SK-N-SH (cell line): ENCODE results near the gene TNFRSF1B. TPM values are rescaled to one million over a fixed set of nuclear protein-coding genes. Genes with fewer than 3 reads are reported as not detected.

Source experiments
- CTCF ChIA-PET: fragments of 300-600, 350-600 bp; formaldehyde crosslinking; extraction: SDS; loops from one replicate; lab custom pipeline; 2021; lab: Yijun Ruan, JAX
- POLR2A ChIA-PET: fragments of 350-600 bp; sonication (Branson Sonifier 250); formaldehyde crosslinking; extraction: SDS; loops from one replicate; lab custom pipeline; 2020; ENCODE audit warnings: antibody characterized with exemption, inconsistent platforms; lab: Yijun Ruan, JAX
- DNase-seq: peaks from one replicate; pipeline ENCODE4 v3.0.0; 2012
- H2AFZ ChIP-seq: fragments of 200-600 bp; sonication (generic); 2 replicates; pipeline ENCODE4 v1.8.1; 2016; ENCODE audit warnings: antibody characterized with exemption, mild to moderate bottlenecking, low read depth
- H3F3A ChIP-seq: fragments of 200-600 bp; sonication (generic); replicated peaks from 2 replicates; pipeline ENCODE3; 2016; ENCODE audit warnings: antibody characterized with exemption, mild to moderate bottlenecking; ENCODE audit not compliant: insufficient read depth
- H3K27ac ChIP-seq, 2 experiments: fragments of 200-500 bp in 1 of 2; fragments of 200-600 bp in 1 of 2; sonication (Bioruptor generic) in 1 of 2; sonication (generic), shearing (Covaris generic) in 1 of 2; 2 replicates each; pipeline versions ENCODE4 v1.5.1 to v1.6.1; 2014 to 2016; ENCODE audit warnings: low read depth in 2 of 2, inconsistent platforms in 1 of 2, low read length in 1 of 2, mild to moderate bottlenecking in 1 of 2, mixed read lengths in 1 of 2
- H3K27me3 ChIP-seq: fragments of 200-600 bp; sonication (generic), shearing (Covaris generic); 2 replicates; pipeline ENCODE4 v1.6.1; 2016; ENCODE audit warnings: mixed run types; ENCODE audit not compliant: insufficient read depth
- H3K36me3 ChIP-seq, 2 experiments: fragments of 200-500 bp in 1 of 2; fragments of 200-600 bp in 1 of 2; sonication (Bioruptor generic) in 1 of 2; sonication (generic) in 1 of 2; replicated peaks in 1 of 2; 2 replicates each; pipeline versions ENCODE3 to v1.5.1; 2014 to 2016; ENCODE audit warnings: low read length in 1 of 2, mild to moderate bottlenecking in 1 of 2; ENCODE audit not compliant: insufficient read depth in 2 of 2, control insufficient read depth in 1 of 2
- H3K4me1 ChIP-seq, 2 experiments: fragments of 200-500 bp in 1 of 2; fragments of 200-600 bp in 1 of 2; sonication (Bioruptor generic) in 1 of 2; sonication (generic), shearing (Covaris generic) in 1 of 2; 2 replicates each; pipeline versions ENCODE4 v1.5.1 to v1.6.1; 2014 to 2016; ENCODE audit warnings: low read depth in 1 of 2, low read length in 1 of 2, mixed run types in 1 of 2; ENCODE audit not compliant: insufficient read depth in 2 of 2, control insufficient read depth in 1 of 2
- H3K4me2 ChIP-seq: fragments of 200-600 bp; sonication (generic), shearing (Covaris generic); 2 replicates; pipeline ENCODE4 v1.6.1; 2017; ENCODE audit warnings: mixed run types
- H3K4me3 ChIP-seq, 2 experiments: fragments of 200-500 bp in 1 of 2; fragments of 200-600 bp in 1 of 2; sonication (Bioruptor generic) in 1 of 2; sonication (generic), shearing (Covaris generic) in 1 of 2; 2 replicates each; pipeline versions ENCODE4 v1.5.1 to v1.8.1; 2014 to 2016; ENCODE audit warnings: low read depth in 2 of 2, inconsistent platforms in 1 of 2, low read length in 1 of 2, mild to moderate bottlenecking in 1 of 2, mixed read lengths in 1 of 2, moderate library complexity in 1 of 2
- H3K79me2 ChIP-seq: fragments of 200-600 bp; sonication (generic); 2 replicates; pipeline ENCODE4 v1.8.1; 2017; ENCODE audit warnings: mild to moderate bottlenecking; ENCODE audit not compliant: insufficient read depth
- H3K9ac ChIP-seq: fragments of 200-600 bp; sonication (generic); 2 replicates; pipeline ENCODE4 v1.6.1; 2017; ENCODE audit warnings: mixed run types
- H3K9me2 ChIP-seq: fragments of 200-600 bp; sonication (generic); 2 replicates; pipeline ENCODE4 v1.6.1; 2017; ENCODE audit warnings: mixed run types
- H3K9me3 ChIP-seq: fragments of 200-600 bp; sonication (generic); 2 replicates; pipeline ENCODE4 v1.6.1; 2017; ENCODE audit warnings: mixed run types, mild to moderate bottlenecking, moderate library complexity
- H4K20me1 ChIP-seq: fragments of 200-600 bp; sonication (generic); 2 replicates; pipeline ENCODE4 v1.6.1; 2017; ENCODE audit warnings: mild to moderate bottlenecking, mixed run types; ENCODE audit not compliant: insufficient read depth
- CHD2 ChIP-seq: fragments of 150-350 bp; IDR thresholded peaks from 2 replicates; pipeline ENCODE4 v1.6.1; 2018; ENCODE audit warnings: low read length; ENCODE audit not compliant: partially characterized antibody
- CTCF ChIP-seq: fragments of 200-600 bp; sonication (generic); IDR thresholded peaks from 2 replicates; pipeline ENCODE4 v1.6.1; 2017; ENCODE audit warnings: antibody characterized with exemption, mild to moderate bottlenecking, moderate library complexity
- ELF1 ChIP-seq: IDR thresholded peaks from 2 replicates; pipeline ENCODE4 v1.4.0; 2012
- FOSL2 ChIP-seq: IDR thresholded peaks from 2 replicates; pipeline ENCODE4 v1.4.0; 2012; ENCODE audit warnings: low read depth, mild to moderate bottlenecking, moderate library complexity, borderline replicate concordance
- GATA2 ChIP-seq: sonication (generic); formaldehyde crosslinking; IDR thresholded peaks from 2 replicates; pipeline ENCODE4 v1.5.0; 2020; ENCODE audit warnings: mild to moderate bottlenecking, missing genetic modification reagents
- IRF3 ChIP-seq: fragments of 150-350 bp; IDR thresholded peaks from 2 replicates; pipeline ENCODE4 v1.6.1; 2016; ENCODE audit warnings: mild to moderate bottlenecking, low read depth, low read length
- MXI1 ChIP-seq: IDR thresholded peaks from 2 replicates; pipeline ENCODE4 v1.6.1; 2012; ENCODE audit warnings: mild to moderate bottlenecking, low read depth, low read length, improper control_type of control experiment
- NFIC ChIP-seq: IDR thresholded peaks from 2 replicates; pipeline ENCODE4 v1.4.0; 2012; ENCODE audit warnings: borderline replicate concordance
- POLR2AphosphoS5 ChIP-seq: IDR thresholded peaks from 2 replicates; pipeline ENCODE4 v1.6.1; 2012; ENCODE audit warnings: low read depth, low read length
- SIN3A ChIP-seq: IDR thresholded peaks from 2 replicates; pipeline ENCODE4 v1.6.1; 2012; ENCODE audit warnings: low read depth, mild to moderate bottlenecking, low read length, moderate library complexity, borderline replicate concordance
- TCF12 ChIP-seq: IDR thresholded peaks from 2 replicates; pipeline ENCODE4 v1.4.0; 2012
- USF1 ChIP-seq: IDR thresholded peaks from 2 replicates; pipeline ENCODE4 v1.4.0; 2012; ENCODE audit warnings: low read depth, borderline replicate concordance
- WGBS: methylation state at CpG from one replicate; pipeline ENCODE4 v1.1.6; 2017; ENCODE audit warnings: low lambda C conversion rate; 5-methylcytosine and 5-hydroxymethylcytosine counted together
- polyA plus RNA-seq, 3 experiments: library from polyadenylated mRNA; depleted of rRNA; stranded (reverse); fragments of >200 nt; gene quantifications; 2 replicates each; pipeline ENCODE4 v1.2.3, GENCODE V29; 2012
- TF ChIP-seq, protein P1 (sequence below): fragments of 150-350 bp; IDR thresholded peaks from 2 replicates; pipeline ENCODE4 v1.6.1; 2017; ENCODE audit warnings: antibody characterized with exemption, low read length, low read depth, borderline replicate concordance

The TNFRSF1B gene
- polyA plus RNA-seq, 1 of the 3 experiments (the other 2 are of a cell fraction), result 0.36 TPM

DNA sequence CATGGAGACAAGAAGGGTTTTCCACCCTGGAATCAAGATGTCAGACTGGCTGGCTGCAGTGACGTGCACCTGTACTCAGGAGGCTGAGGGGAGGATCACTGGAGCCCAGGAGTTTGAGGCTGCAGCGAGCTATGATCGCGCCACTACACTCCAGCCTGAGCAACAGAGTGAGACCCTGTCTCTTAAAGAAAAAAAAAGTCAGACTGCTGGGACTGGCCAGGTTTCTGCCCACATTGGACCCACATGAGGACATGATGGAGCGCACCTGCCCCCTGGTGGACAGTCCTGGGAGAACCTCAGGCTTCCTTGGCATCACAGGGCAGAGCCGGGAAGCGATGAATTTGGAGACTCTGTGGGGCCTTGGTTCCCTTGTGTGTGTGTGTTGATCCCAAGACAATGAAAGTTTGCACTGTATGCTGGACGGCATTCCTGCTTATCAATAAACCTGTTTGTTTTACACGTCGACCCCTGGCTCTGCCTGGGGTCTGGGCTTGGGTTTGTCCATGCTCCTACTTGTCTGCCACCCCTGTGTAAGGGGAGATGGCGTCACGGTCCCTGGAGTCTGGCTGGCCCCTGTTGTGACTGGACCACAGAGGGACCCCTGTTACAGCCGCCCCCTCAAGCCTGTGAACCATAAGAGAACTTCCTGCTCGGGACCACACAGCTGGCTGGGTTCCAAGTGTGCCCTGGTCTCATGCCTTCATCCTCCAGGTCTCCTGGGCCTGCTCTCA is 42.1 kb downstream of the TNFRSF1B start (continued):
- TF ChIP-seq CTCF, result peak; percentile 93
- TF ChIP-seq GATA2 (CRISPR knock-in tag), result no peak
- TF ChIP-seq USF1, result no peak

DNA sequence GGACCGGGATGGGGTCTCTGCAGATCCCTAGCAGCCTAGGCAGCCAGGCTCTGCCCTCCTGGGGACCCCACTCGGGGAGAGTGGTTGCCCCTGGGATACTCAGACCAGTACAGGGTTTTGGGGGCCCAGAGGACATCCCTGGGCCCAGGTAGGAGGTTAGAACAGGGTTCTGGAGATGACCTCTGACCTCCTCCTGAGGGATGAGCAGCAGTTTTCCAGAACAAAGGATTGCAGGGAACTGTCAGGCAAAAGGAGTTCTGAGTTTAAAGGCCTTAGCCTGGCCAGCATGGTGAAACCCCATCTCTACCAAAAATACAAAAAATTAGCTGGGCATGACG is 42.7 kb downstream of the TNFRSF1B start:
- Histone ChIP-seq H3K4me3 (no peak overlapping the region), H3K9ac (no peak overlapping the region), H3K9me3 (no peaks in the 10 kb centered on the region), H3F3A (no peaks in the 10 kb centered on the region), H2AFZ (no peak overlapping the region), H3K27me3 (no peaks in the 10 kb centered on the region; the same call in 1 of the 2 replicates), H3K79me2 (no peaks in the 10 kb centered on the region), H3K9me2 (no peaks in the 10 kb centered on the region), H3K36me3 (no peaks in the 10 kb centered on the region), H3K27ac (no peak overlapping the region), H4K20me1 (no peaks in the 10 kb centered on the region), H3K4me2 (no peak overlapping the region), H3K4me1 (peaks cover 0 to 5% of the 10 kb centered on the region in 2 experiments; a peak in 1 of 4 replicates)
- ChIA-PET POLR2A (no interaction called here), CTCF (interaction anchor here (1.0 to 12.7 kb wide), 15 partner anchors 9 to 109 kb away, joined by 3 to 436 read pairs (median 6); no protein-coding TSS in a partner anchor)
- DNase-seq, result no peak
- TF ChIP-seq USF1, result no peak
- TF ChIP-seq NFIC, result 0 out of 2 replicates have a peak, but pooled peaks have one; percentile 3
- WGBS, result 63% methylated on average over 3 of the region's 3 CpGs

- Histone ChIP-seq H3K4me1 (no peaks in the 10 kb centered on the region), H4K20me1 (no peaks in the 10 kb centered on the region), H3K36me3 (no peaks in the 10 kb centered on the region), H3K9me3 (no peaks in the 10 kb centered on the region), H3K27me3 (no peaks in the 10 kb centered on the region; the same call in 1 of the 2 replicates), H3K27ac (no peak overlapping the region), H3K79me2 (no peaks in the 10 kb centered on the region), H3K4me3 (no peak overlapping the region), H3F3A (no peaks in the 10 kb centered on the region), H3K9me2 (no peaks in the 10 kb centered on the region), H3K9ac (no peak overlapping the region), H2AFZ (no peak overlapping the region), H3K4me2 (no peak overlapping the region)
- 54% methylated on average over 12 of the region's 12 CpGs for WGBS
- ChIA-PET CTCF (interaction anchor here (0.8 to 12.7 kb wide), 5 partner anchors 14 to 93 kb away, joined by 3 to 436 read pairs (median 3); partner anchors contain the start of gene VPS13D), POLR2A (no interaction called here)
- no peak for DNase-seq
- TF ChIP-seq ELF1 (no peak), CHD2 (no peak), MXI1 (no peak), POLR2AphosphoS5 (no peak), TCF12 (no peak), CTCF (no peak), SIN3A (no peak), FOSL2 (no peak), IRF3 (no peak)
- TF ChIP-seq, protein P1, sequence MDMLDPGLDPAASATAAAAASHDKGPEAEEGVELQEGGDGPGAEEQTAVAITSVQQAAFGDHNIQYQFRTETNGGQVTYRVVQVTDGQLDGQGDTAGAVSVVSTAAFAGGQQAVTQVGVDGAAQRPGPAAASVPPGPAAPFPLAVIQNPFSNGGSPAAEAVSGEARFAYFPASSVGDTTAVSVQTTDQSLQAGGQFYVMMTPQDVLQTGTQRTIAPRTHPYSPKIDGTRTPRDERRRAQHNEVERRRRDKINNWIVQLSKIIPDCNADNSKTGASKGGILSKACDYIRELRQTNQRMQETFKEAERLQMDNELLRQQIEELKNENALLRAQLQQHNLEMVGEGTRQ, result no peak
Measured at GRCh38 chr1:12215118-12215961, 48.5 kb downstream of the TNFRSF1B start.
